NCI-H2081 treated with DMSO at 0.1 percent for 48 hours (cell line): Measurements from ENCODE around the gene HMGCL.

ENCODE experiments used
- DNase-seq: peaks from one replicate; lab custom pipeline; 2025; lab: John Stamatoyannopoulos, UW

Gene HMGCL

DNA sequence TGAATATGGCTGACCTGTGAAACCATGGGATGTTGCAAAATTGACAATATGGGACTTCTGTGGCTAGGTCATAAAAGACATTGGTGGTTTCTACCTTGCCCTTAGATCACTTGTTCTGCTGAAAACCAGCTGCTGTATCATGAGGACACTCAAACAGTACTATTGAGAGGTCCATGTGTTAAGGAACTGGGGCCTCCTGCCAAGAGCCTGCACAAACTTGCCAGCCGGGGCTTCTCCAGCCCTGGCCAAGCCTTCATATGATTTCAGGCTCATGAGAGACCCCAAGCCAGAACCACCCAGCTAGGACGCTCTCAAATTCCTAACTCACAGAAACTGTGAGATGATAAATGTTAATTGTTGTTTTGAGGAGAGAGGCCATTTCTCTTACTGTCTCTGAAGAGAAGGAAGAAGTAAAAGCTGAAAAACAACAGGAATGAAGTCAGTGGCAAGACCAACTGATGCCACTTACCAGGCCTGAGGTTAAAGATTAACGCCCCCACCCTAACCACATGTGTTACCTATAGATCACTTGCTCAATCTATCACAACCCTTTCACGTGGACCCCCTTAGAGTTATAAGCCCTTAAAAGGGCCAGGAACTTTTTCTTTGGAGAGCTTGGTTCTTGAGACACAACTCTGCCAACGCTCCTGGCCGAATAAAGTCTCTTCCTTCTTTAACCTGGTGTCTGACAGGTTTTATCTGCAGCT lies 50.9 kb downstream of the HMGCL start:
- DNase-seq: no peak

DNA sequence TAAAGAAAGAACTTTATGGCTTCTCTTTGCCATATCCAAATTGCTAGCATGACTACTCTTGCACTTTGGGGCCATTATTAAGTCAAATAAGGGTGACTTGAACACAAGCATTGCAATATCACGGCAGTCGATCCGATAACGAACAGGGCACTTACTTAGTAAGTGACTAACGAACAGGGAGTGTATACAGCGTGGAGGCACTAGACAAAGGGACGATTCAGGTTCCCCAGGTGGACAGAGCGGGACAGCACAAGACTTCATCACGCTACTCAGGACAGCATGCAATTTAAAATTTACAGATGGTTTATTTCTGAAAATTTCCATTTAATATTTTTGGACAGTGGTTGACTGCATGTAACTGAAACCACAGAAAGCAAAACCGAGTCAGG lies 52.4 kb downstream of the HMGCL start:
- no peak for DNase-seq

DNA sequence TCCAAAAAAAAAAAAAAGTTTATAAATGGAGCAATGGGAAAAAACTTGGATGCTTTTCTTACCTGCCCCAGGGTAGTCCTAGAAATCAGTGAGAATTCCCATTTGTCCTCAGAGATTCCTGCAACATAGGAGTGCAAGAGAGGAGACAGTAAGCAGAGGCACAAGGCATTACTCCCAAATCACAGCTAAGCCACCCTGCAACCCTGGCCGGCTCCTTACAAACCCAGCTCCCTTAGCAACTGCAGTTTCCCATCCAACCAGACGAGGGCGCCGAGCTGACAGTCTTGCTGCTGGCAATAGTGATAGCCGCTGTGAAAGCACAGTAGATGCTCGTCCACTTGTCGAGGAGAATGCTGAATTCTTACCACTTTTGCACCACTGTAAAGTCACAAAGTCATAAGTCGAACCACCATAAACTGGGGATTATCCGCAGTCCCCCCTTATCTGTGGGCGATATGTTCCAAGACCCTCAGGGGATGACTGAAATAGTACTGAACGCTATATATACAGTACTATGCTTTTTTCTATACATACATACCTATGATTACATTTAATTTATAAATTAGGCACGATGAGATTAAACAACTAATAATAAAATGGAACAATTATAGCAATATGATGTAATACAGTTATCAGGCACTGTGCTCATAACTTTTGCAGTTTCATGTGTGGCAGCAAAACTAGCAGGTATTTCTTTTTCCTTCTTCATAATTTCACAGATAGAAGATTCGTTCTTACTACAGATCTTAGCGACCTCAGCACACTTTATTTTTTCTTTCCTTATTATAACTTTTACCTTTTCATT lies 53.0 kb downstream of the HMGCL start:
- peak; percentile 34 for DNase-seq

DNA sequence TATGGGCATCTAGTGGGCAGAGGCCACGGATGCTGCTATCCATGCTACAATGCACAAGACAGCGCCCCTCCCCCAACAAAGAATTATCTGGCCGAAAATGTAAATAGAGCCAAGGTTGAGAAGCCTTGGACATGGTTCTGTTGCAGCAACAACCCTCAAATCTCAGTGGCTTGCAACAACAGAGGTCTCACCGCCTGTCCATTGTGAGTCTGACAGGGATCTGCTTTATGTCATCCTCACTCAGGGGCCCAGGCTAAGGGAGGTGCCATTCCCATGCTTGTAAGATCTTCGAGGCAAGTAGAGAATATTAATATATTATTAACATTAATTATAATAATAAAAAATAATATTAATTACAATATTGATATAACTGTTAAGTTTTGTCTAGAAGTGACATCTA lies 56.5 kb downstream of the HMGCL start:
- DNase-seq: no peak

DNA sequence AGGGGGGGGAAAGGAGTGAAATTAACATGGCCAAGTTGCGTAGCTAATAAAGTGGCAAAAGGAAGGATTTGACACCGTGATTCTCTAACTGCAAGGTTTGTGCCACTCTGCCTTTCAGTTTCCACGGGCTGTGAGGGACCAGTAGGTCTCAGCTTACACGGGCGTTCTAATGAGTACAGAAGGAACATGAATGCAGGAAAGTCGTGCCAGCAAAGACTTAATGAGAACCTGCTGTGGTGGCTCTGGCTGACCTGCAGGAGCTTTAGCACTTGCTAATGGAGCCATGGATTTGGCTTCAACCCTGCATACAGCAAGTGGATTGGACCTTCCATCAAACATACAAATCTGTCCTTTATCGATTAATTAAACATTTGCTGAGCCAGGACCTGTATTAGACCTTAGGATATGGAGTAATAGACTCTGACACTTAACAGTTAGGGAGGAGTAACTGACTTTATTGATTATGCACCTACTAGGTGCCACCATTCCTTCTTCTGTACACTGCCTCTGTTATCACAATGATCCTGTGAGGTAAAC lies 62.1 kb downstream of the HMGCL start:
- DNase-seq: no peak

DNA sequence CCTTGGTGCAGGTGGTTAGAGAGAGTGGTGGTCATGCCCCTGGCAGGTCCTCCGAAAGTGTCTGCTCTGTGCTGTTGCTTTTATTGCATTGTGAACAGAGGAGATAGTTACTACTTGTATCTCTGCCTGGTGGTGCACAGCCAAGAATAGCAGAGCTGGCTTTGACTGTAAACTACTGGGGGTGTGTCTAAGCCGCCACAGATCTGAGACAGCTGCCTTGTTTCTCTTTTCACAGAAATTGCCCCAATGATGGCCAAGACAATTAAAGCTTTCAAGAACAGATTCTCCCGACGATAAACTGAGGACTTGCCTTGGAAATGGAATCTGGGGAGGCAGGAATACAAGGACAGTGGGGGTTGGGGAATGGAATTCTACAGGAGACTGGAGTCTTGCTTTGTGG lies 66.0 kb downstream of the HMGCL start:
- no peak for DNase-seq

DNA sequence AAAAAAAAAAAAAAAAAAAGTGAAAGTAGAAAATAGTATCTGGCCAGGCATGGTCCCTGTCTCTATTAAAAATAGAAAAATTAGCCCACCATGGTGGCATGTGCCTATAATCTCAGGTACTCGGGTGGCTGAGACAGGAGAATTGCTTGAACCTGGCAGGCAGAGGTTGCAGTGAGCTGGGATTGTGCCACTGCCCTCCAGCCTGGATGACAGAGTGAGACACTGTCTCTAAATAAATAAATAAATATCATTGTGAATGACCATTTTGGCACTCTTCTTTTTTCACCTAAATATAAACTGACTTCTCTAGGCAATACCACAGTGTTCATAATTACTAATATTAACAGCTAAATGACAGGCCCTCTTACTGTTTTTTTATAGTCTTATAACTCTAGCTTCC lies 67.4 kb downstream of the HMGCL start:
- no peak for DNase-seq

DNA sequence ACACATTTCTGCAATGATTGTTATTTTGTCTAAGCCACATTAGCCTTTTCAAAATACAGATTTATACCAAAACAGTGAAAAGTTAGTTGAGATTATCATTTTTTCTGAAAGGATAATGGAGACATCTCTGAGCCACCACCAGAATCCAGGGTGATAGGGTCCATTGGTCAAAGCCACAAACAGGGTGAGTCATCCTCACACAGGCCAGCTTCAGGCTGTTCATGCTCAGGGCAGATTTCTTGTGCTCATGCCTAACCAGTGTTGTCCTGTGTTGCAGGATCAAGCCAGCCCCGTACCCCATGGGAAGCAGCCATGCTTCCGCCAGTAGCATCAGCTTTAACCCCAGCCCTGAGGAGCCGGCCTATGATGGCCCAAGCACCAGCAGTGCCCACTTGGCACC lies 68.6 kb downstream of the HMGCL start:
- DNase-seq: no peak

DNA sequence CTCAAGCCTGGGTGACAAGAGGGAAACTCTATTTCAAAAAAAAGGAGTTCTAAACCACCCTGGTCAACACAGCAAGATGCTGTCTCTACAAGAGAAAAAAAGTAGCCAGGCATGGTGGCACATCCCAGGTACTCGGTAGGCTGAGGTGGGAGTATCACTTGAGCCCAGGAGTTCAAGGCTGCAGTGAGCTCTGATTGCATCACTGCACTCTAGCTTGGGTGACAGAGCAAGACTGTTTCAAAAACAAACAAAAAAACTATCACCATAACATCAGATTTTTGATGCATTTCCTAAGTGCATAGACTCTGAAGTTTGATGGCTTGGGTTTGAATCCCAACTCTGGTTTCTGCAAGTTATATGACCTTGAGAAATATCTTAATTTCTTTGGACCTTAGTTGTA lies 72.3 kb downstream of the HMGCL start:
- no peak for DNase-seq
